ENCODE measurements around the gene GLP2R. TPM values are rescaled to one million over a fixed set of nuclear protein-coding genes. Genes with fewer than 3 reads are reported as not detected.

The GLP2R gene
- total and polyA plus RNA-seq, 10 of the 15 experiments (the other 5 are each of a cell fraction or from before 2014, with no cell fraction given): not detected

- TF ChIP-seq E4F1 (IDR thresholded peaks at IDR 0.05; ENCODE audit: borderline replicate concordance, partially characterized antibody): no peak
- no peak for TF ChIP-seq ZNF622 (IDR thresholded peaks at IDR 0.05)
- TF ChIP-seq PAX5 (IDR thresholded peaks at IDR 0.05; ENCODE audit: borderline replicate concordance, low read depth, low read length): no peak
- TF ChIP-seq IRF4 (IDR thresholded peaks at IDR 0.05; ENCODE audit: low read depth, low read length): no peak
- no peak for TF ChIP-seq MEF2A (IDR thresholded peaks at IDR 0.05; ENCODE audit: insufficient read depth, low read depth, low read length)
- no peak for TF ChIP-seq ZNF274 (IDR thresholded peaks at IDR 0.05; ENCODE audit: insufficient read depth, insufficient read length)
- TF ChIP-seq SPI1 (IDR thresholded peaks at IDR 0.05; ENCODE audit: borderline replicate concordance, insufficient read depth, low read depth, low read length): no peak
- TF ChIP-seq NFXL1 (IDR thresholded peaks at IDR 0.05; ENCODE audit: borderline replicate concordance): no peak
- TF ChIP-seq ETV6 (conservative IDR thresholded peaks at IDR 0.05 in 1 of 2, IDR thresholded peaks at IDR 0.05 in 1 of 2; ENCODE audit: borderline replicate concordance in 1 of 2, low read depth in 1 of 2): no peak
- no peak for TF ChIP-seq FOXK2 (IDR thresholded peaks at IDR 0.05)
- TF ChIP-seq REST (IDR thresholded peaks at IDR 0.05; ENCODE audit: low read depth, low read length): no peak
Measured at GRCh38 chr17:9916108-9916507, 90.4 kb downstream of the GLP2R start (continued).
